A673 (cell line): Measurements from ENCODE around the gene SHANK1.

Experiments
- CTCF ChIP-seq: fragments of 300-800, 200-600 bp; sonication (generic); conservative IDR thresholded peaks from 2 replicates; pipeline ENCODE4 v1.5.1; 2017; ENCODE audit warnings: low read depth, mild to moderate bottlenecking, antibody characterized with exemption, low read length, moderate library complexity, mixed read lengths
- EZH2 ChIP-seq: fragments of 200-600 bp; sonication (generic); IDR thresholded peaks from 2 replicates; pipeline ENCODE4 v1.6.1; 2017; ENCODE audit warnings: borderline replicate concordance, low read depth, mild to moderate bottlenecking, mixed read lengths, antibody characterized with exemption, low read length; ENCODE audit not compliant: poor library complexity, severe bottlenecking

- TF ChIP-seq CTCF (no peak), EZH2 (no peak)
Observed at GRCh38 chr19:50712833-50713232, 6.8 kb downstream of the SHANK1 start.
